Nephron (organoid): ENCODE results near the gene GPC3.

ENCODE experiments used
- H3K27ac Mint-ChIP-seq, 3 experiments: 2 replicates each; pipeline ENCODE4 v1.8.0; 2020; ENCODE audit warnings: mixed read lengths in 3 of 3, mild to moderate bottlenecking in 2 of 3, moderate library complexity in 1 of 3
- H3K27me3 Mint-ChIP-seq: 2 replicates; pipeline ENCODE4 v1.8.0; 2021; ENCODE audit warnings: low read depth, mild to moderate bottlenecking, moderate library complexity, mixed read lengths
- H3K36me3 Mint-ChIP-seq: 2 replicates; pipeline ENCODE4 v1.8.0; 2020; ENCODE audit warnings: low read depth, mixed read lengths
- H3K4me1 Mint-ChIP-seq: 2 replicates; pipeline ENCODE4 v1.8.0; 2020; ENCODE audit warnings: mixed read lengths
- H3K4me3 Mint-ChIP-seq, 3 experiments: 2 replicates each; pipeline ENCODE4 v1.8.0; 2020; ENCODE audit warnings: mild to moderate bottlenecking in 3 of 3, mixed read lengths in 3 of 3, moderate library complexity in 2 of 3
- H3K9me3 Mint-ChIP-seq: 2 replicates; pipeline ENCODE4 v1.8.0; 2020; ENCODE audit warnings: mixed read lengths
- CTCF ChIP-seq, 3 experiments: fragments of 200-600 bp; sonication (generic); IDR thresholded peaks; one replicate each; pipeline ENCODE4 v1.5.0; 2021; ENCODE audit warnings: antibody characterized with exemption in 3 of 3; ENCODE audit not compliant: unreplicated experiment in 3 of 3

GPC3 gene

DNA sequence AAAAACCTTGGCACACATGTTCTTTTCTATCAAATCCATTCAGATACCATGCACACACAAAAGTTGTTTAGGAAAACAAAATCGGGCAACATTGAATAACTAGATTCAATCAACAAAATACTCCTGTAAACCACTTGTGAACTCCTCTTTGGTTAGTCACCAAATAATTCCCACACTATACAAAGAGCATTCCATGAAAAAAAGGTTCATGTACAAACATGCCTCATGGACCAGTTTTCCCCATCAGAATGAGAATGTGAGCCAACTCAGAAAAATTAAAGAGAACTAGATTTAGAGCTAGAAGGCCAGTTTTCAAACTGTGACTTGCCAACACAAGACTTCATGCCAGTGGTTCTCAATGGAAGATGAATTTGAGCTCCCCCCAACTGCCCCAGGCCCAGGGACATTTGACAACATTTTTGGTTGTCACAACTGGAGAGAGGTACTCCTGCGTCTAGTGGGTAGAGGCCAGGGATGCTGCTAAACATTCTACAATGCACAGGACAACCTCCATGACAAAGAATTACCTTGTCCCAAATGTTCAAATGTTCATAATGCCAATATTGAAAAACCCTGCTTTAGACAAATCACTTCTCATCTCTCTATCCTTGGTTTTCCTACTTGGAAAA is 55.4 kb downstream of the GPC3 start:
- no peak for TF ChIP-seq CTCF (IDR thresholded peaks at IDR 0.05; ENCODE audit: unreplicated experiment in 3 of 3)
- Mint-ChIP-seq H3K27me3 (no peaks in the 10 kb centered on the region), H3K4me3 (no peak overlapping the region), H3K27ac (peak overlapping the region in 2 of 3 experiments; percentile 31 to 32), H3K4me1 (peaks cover 9% of the 10 kb centered on the region), H3K36me3 (peaks cover 48% of the 10 kb centered on the region), H3K9me3 (no peaks in the 10 kb centered on the region)

DNA sequence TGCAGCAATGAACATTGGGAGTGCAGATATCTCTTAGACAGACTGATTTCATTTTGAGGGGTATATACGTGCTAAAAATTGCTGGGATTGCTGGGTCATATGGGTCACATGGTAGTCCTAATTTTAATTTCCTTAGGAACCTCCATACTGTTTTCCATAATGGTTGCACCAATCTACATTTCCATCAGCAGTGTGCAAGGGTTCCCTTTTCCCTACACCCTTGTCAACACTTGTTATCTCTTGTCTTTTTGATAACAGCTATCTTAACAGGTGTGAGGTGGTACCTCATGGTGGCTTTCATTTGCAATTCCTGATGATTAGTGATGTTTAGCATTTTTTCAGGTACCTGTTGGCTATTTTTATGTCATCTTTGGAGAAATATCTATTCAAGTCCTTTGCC is 57.0 kb downstream of the GPC3 start:
- no peaks in the 10 kb centered on the region for H3K27me3 Mint-ChIP-seq
- H3K27ac Mint-ChIP-seq: no peak overlapping the region
- peaks cover 54% of the 10 kb centered on the region for H3K36me3 Mint-ChIP-seq
- H3K4me1 Mint-ChIP-seq: peaks cover 18% of the 10 kb centered on the region
- TF ChIP-seq CTCF (IDR thresholded peaks at IDR 0.05; ENCODE audit: unreplicated experiment in 3 of 3): no peak
- no peak overlapping the region for H3K4me3 Mint-ChIP-seq
- no peaks in the 10 kb centered on the region for H3K9me3 Mint-ChIP-seq

DNA sequence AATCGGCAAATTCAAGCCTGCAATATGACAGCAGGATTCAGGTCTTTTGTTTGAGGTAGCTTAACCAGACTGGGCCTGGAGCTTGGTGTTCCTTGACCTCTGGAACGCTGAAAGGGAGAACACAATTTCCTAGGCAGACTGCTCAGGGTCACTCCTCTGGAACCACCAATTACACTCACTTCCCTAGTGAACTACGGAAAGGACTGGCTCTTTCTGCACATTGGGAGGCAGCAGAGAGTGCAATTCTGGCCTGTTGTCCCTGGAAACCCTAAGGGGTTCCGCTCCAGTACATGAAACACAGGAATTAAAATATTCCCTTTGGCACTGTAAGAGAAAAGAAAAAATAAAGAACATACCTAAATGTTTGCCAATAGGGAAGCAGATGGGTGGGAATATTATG is 58.6 kb downstream of the GPC3 start:
- Mint-ChIP-seq H3K9me3 (no peaks in the 10 kb centered on the region), H3K4me1 (peaks cover 33% of the 10 kb centered on the region), H3K4me3 (no peak overlapping the region), H3K27ac (peak overlapping the region; percentile 10 to 78 (median 26)), H3K36me3 (peaks cover 54% of the 10 kb centered on the region), H3K27me3 (no peaks in the 10 kb centered on the region)
- TF ChIP-seq CTCF (IDR thresholded peaks at IDR 0.05; ENCODE audit: unreplicated experiment in 3 of 3): peak in 1 of 3 experiments; percentile 19

GRCh38 chrX:133926099-133926498 is 59.3 kb downstream of the GPC3 start:
- no peaks in the 10 kb centered on the region for H3K27me3 Mint-ChIP-seq
- H3K36me3 Mint-ChIP-seq: peaks cover 54% of the 10 kb centered on the region
- H3K4me1 Mint-ChIP-seq: peaks cover 40% of the 10 kb centered on the region
- H3K4me3 Mint-ChIP-seq: no peak overlapping the region
- H3K27ac Mint-ChIP-seq: peak overlapping the region; percentile 10 to 78 (median 26)
- TF ChIP-seq CTCF (IDR thresholded peaks at IDR 0.05; ENCODE audit: unreplicated experiment in 3 of 3): no peak
- H3K9me3 Mint-ChIP-seq: no peaks in the 10 kb centered on the region

DNA sequence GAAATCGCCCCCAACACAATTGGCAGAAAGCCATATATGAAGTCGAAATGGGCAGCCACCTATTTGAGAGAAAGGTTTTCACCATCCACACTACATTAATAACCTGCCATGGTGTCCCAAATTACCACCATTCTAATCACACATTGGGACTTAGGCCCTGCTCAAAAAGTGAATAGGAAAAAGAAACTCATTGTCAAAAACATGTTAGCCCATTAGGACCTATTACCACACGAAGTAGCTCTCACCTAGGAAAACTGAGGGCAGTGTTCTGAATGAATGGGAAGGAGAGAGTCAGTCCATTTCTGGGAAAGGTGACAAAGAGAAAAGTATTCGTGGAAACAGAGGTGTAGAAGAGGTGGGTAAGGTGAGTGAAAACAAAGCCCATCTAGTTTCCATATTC is 60.8 kb downstream of the GPC3 start:
- H3K27me3 Mint-ChIP-seq: no peaks in the 10 kb centered on the region
- H3K27ac Mint-ChIP-seq: peak overlapping the region; percentile 10 to 78 (median 44)
- H3K4me3 Mint-ChIP-seq: no peak overlapping the region
- no peaks in the 10 kb centered on the region for H3K9me3 Mint-ChIP-seq
- H3K36me3 Mint-ChIP-seq: peaks cover 47% of the 10 kb centered on the region
- peaks cover 41% of the 10 kb centered on the region for H3K4me1 Mint-ChIP-seq
- TF ChIP-seq CTCF (IDR thresholded peaks at IDR 0.05; ENCODE audit: unreplicated experiment in 3 of 3): no peak

DNA sequence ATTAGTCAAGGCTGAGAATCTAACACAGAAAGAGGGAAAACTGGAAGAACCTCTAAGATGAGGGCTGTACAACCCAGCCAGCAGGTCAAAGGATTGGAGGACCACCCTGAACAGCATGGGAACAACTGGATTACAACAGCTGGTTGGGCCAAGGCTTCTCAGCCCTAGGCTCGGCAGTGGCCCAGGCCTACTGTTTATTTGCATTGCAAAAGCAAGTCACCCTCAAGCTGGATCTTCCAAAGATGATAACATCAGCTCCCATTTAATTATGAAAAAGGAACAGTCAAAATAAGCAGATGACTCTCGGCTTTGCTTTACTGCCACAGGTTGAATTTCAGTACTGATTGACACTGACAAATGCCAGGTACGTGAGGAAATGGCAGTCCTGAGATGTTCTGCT is 61.8 kb downstream of the GPC3 start:
- Mint-ChIP-seq H3K4me3 (no peak overlapping the region), H3K27ac (peak overlapping the region; percentile 88 to 96 (median 96)), H3K27me3 (no peaks in the 10 kb centered on the region), H3K9me3 (no peaks in the 10 kb centered on the region), H3K4me1 (peaks cover 43% of the 10 kb centered on the region), H3K36me3 (peaks cover 44% of the 10 kb centered on the region)
- TF ChIP-seq CTCF (IDR thresholded peaks at IDR 0.05; ENCODE audit: unreplicated experiment in 3 of 3): no peak
